GM18517 (cell line): ENCODE results near the gene CDX1.

Source experiments
- ATAC-seq: cut with Tn5 transposase; IDR thresholded peaks from one replicate; pipeline ENCODE4 v1.9.1; 2021; ENCODE audit warnings: mild to moderate bottlenecking, moderate library complexity; ENCODE audit not compliant: unreplicated experiment

Gene CDX1

GRCh38 chr5:150203832-150204589 is 37.4 kb downstream of the CDX1 start:
- ATAC-seq = no peak

- ATAC-seq = no peak
Observed at GRCh38 chr5:150204590-150204960, 38.0 kb downstream of the CDX1 start.

- ATAC-seq = no peak
Observed at GRCh38 chr5:150206098-150206778, 39.7 kb downstream of the CDX1 start.

- ATAC-seq = no peak
Observed at GRCh38 chr5:150206779-150207115, 40.2 kb downstream of the CDX1 start.

DNA sequence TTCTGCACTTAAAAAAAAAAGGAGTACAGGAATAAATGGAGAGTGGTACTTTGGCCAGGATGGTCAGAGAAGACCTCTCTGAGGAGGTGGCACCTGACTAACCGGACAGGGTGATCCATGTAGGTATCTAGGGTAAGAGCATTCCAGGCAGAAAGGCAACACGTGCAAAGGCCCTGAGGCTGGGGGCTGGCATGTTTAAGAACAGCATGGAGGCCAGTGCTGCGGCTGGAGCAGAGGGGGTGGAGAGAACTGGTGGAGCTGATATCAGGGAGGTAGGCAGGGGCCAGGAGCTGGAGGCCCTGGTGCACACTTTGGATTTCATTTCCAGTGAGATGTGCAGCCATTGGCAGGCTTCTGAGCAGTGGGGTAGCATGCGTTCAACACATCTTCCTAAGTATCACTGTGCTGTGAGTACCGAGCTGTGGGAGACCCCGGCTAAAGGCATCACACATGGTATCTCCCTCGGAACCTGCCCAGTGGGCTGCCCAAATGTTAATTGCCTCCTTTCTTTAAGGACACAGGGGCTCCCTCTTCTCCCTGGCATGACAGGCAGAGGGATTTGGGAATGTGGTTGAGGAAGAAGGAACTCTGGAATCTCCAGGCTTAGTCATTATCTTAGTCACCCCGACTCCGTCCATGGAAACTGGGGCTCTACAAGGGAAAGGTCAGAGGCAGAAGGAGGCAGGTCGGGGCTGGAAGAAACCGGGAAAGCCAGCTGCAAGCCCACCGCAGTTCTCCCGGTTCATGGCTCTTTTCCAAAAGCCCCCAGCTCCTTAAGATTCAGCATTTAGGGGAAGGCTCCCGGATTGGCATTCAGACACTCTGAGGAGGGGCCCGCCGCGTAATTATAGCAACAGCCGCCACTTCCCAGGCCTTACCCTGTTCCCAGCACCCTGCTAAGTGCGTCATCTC is 41.9 kb downstream of the CDX1 start:
- no peak for ATAC-seq

DNA sequence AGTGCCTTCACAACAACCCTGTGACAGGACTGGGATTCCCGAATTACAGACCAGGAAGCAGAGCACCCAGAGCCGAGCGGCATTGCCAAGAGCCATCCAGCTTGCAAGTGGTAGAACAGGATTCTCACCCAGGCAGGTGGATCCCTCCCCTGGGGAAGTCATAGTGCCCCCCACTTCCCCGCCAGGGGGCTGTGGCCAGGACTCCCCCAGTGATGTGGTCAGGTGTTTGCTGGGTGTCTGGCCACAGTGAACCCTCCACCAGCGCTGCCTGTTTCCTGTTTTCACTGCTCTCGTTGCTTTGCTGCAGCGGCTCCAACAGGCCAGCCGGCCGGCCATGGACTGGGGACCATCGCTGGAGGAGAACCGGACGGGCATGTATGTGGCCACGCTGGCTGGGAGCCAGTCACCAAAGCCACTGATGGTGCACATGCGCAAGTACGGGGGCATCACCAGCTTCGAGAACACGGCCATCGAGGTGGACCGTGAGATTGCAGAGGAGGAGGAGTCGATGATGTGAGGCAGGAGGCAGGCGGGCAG is 42.6 kb downstream of the CDX1 start:
- no peak for ATAC-seq

DNA sequence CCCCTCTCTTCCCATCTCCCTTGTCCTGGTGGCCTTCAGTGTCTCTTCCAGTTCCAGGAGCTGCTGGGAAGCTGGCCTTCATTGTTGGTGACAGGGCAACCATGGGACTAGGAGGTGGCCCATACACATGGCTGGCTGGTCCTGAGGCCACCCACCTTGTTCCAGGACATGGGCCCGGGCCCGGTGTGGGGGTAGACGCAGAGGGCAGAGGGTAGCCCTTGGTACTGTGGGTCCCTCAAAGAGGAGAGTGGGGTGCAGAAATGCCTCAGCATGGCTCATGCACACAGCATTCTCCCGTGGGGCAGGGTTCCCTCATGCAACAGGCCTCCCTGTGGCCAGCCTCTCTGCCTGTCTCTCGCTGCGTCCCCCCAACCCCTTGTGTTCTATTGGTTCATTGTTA is 44.1 kb downstream of the CDX1 start:
- ATAC-seq = no peak

DNA sequence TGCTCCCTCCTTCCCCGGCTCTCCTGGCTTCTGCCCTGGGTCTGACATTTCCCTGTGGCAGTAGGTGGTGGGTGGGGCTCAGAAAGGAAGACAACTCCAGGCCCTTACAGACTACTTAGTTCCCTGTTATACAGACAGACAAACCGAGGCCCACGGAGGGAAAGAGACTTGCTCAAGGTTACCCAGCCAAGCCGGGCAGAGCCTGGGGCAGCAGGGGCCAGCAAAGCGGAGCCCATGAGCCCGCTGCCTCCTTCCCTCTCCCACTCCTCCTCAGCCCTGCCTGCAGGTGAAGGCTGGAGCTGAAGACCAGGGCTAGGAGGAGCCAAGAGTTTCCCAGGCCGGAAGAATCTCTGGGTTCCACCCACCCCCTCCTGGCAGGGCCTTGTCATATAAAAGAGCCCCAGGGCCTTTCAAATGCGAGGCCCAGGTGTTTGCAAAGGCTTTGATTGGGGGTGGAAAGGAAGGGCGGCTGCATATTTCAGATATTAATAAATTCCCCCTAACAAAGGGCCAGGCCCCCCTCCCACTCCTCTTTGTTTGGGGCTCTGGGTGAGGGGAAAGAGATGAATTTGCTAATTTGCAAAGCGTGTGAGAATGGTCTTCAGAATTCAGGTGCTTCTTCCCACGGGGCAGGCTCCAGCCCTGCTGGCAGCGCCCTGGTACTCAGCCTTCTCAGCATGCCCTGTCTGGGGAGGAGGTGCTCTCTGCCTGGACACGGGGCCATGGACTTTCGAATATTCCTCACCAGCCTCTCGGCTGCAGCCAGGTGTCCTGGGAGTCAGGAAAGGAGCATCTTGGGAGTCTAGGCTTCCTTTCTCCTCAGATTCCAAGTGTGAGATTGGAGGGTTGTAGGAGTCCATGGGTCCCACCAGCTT is 44.8 kb downstream of the CDX1 start:
- no peak for ATAC-seq

DNA sequence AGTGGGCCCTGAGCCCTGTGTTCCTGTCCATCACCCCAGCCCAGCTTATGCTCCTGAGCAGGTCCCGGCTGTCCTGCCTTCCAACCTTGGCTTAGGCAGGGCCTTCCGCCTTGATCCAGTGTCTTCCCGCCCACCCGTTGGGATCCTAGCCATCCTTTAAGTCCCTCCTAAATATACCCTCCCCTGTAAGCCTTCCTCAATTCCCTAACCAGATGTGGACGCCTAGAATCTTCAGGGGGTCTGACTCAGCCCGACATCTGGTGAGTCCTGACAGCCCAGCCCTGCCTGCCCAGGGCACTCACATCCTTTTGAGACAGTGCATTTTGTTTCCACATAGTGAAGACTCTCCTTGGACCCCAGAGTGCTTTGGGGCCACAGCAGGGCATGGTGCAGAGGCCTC is 47.0 kb downstream of the CDX1 start:
- ATAC-seq = no peak

- ATAC-seq = no peak
Observed at GRCh38 chr5:150214289-150214688, 47.7 kb downstream of the CDX1 start.

DNA sequence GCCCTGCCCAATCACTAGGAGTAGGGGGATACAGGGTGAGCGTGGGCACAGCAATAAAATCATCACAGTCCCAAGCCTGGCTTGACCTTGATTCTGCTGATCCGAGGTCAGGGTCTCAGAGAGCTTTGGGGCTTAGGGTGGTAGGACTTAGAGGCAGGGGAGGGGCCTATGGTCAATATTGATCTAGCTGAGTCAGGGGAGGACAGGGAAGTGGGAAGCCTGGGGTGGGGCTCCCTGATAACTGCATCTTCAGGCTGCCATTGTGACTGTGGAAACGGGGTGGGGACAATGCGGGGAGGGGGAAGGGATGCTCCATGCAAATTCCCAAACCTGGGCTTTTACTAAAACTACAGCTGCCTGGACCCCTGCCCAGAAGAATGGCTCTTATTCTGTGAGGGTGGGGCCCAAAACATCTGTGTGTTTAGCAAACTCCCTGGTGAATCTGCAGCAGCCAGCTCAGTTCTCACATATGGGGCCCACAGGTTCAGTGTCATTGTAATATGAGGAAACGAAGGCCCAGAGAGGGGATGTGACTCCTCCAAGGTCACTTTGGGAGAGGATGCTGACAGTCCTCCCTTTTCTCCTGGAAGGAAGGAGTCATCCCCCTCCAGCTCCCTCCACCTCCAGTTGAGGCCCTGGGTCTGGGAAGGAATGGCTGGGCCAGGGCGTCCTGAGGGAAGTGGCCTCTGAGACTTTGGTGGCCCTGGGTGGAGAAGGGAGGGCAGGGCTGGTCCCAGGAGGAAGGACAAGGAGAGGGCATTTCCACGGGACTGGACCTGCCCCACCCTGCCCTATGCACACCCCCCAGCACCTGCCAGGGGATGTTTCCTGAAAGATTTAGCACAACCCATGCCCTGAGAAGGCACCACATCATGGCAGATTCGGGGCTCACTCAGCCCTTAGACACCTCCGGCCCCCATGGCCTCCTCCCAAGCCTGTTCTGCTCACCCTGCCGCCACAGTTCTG is 49.7 kb downstream of the CDX1 start:
- no peak for ATAC-seq

- ATAC-seq = no peak
Observed at GRCh38 chr5:150217038-150217437, 50.5 kb downstream of the CDX1 start.

DNA sequence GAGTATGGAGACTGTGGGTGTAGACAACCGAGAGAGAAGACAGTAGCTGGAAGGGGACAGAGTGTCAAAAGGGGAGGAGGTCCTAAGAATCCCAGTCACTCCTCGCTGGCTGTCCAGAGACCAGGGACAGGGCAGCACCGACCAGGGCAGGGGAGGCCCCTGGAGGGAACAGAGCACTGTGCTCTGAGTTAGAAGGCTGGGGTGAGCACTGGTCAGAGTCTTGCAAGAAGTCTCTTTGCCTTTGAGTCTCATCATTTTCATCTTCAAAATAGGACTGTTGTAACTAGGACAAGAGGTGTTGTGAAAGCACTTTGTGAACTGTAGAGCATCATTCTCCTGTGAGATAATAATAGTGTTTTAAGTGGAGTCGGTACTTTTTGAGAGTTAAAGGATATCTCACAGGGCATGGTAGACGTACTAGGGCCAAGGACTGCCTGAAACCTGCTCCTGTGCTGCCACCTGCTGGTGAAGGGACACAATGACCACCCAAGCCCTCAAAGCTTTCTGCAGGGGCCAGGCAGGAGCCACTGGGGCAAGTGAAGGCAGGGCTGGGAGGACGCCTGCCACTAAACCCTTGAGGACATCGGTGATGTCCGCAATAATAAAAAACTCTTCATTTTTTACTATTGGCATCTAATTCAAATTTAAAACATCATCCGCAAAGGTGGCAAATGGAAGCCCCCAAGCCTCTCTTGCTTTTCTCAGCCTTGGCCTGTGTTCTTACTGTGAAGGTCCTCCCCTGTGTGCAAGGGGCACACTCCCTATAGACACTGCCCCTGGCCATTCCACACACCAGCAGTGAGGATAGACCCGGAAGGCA is 51.5 kb downstream of the CDX1 start:
- peak; percentile 92 for ATAC-seq

GRCh38 chr5:150218693-150219035 is 52.1 kb downstream of the CDX1 start:
- ATAC-seq = no peak

DNA sequence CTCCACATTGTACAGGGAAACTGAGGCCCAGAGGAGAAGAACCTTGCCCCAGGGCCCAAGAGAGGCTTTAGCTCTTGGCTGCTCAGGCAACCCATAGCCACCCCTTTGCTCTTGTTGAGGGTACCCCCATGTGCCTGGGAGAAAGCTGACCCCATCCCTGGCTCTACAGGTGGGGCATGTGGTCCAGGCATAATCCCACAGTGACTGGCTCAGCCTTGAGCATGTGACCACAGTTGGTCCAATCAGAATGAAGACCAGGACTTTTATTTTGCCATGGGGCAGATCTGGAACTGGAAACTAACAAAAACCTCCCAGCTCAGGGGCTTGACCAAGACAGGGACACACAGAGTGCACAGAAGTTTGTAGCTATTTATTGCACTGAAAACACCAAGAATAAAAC is 52.6 kb downstream of the CDX1 start:
- ATAC-seq = no peak

- no peak for ATAC-seq
Observed at GRCh38 chr5:150219861-150220260, 53.3 kb downstream of the CDX1 start.

DNA sequence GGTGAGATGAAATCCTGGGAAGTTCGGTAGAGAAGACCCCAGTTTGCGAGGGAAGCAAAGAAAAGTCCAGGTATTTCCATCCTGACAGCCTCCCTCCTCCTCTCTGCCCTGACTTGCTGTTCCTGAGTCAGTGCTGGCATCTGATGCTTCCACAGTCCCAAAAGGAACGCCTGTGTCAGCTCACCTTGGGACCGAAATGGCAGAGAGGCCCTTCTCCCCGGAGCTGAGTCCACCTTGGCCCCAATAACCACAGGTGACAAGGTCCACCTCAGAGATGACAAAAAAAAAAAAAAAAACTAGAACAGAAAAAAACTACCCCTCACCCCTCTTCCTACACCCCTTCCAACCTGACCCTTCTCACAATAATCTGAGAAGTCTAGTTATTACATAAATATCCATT is 54.9 kb downstream of the CDX1 start:
- ATAC-seq = no peak

- no peak for ATAC-seq
Observed at GRCh38 chr5:150222906-150223305, 56.3 kb downstream of the CDX1 start.

- no peak for ATAC-seq
Observed at GRCh38 chr5:150223474-150223873, 56.9 kb downstream of the CDX1 start.
